OCI-LY3 (cell line): Measurements from ENCODE around the gene ACOT11.

ENCODE experiments used
- CTCF ChIP-seq: fragments of 200-600, 300-600 bp; sonication (generic); IDR thresholded peaks from 2 replicates; pipeline ENCODE4 v1.5.1; 2014; ENCODE audit warnings: antibody characterized with exemption, low read length, low read depth
- EZH2phosphoT487 ChIP-seq: fragments of 200-600 bp; shearing (Covaris generic); IDR thresholded peaks from 2 replicates; pipeline ENCODE4 v1.6.1; 2018; ENCODE audit warnings: antibody characterized with exemption, mixed run types, low read depth

- TF ChIP-seq CTCF, result no peak
- no peak for TF ChIP-seq EZH2phosphoT487
Observed at GRCh38 chr1:54584575-54584974, 36.5 kb downstream of the ACOT11 start.
